ENCODE measurements around the gene MRPL58. TPM values are rescaled to one million over a fixed set of nuclear protein-coding genes. Genes with fewer than 3 reads are reported as not detected.
A peak's percentile ranks its signal among the peaks of the same experiment; 100 is the strongest.

The MRPL58 gene
- polyA plus RNA-seq, 3 donors: 18.9 to 52.6 (median 44.4) TPM

- intact Hi-C loops (cut with micrococcal nuclease): loop anchor here in 1 of 2 donors (5.0 kb wide), 1 partner anchor 47 kb away; no protein-coding TSS in a partner anchor
- peaks cover 0 to 2% of the 10 kb centered on the region in 2 donors for H3K36me3 Mint-ChIP-seq
- H3K27me3 Mint-ChIP-seq (ENCODE audit: low read depth in 3 of 3): peaks cover 3 to 10% (median 8%) of the 10 kb centered on the region in 3 donors
- Histone ChIP-seq H3K79me2 (ENCODE audit: insufficient read depth, low read length) (peaks cover 11% of the 10 kb centered on the region), H3K9ac (ENCODE audit: insufficient read depth, low read length, poor library complexity, severe bottlenecking) (no peak overlapping the region), H3K4me1 (ENCODE audit: control insufficient read depth in 1 of 2, insufficient read depth in 2 of 2, low read length in 2 of 2) (peaks cover 17 to 22% of the 10 kb centered on the region in 2 donors), H3K27me3 (ENCODE audit: control insufficient read depth in 2 of 2, insufficient read depth in 2 of 2, low read length in 2 of 2) (no peaks in the 10 kb centered on the region), H3K4me2 (replicated peaks; ENCODE audit: extremely low read depth, low read length, poor library complexity, severe bottlenecking) (no peak overlapping the region), H3K4me3 (replicated peaks in 1 of 3; ENCODE audit: low read depth in 2 of 3, low read length in 3 of 3) (no peak overlapping the region), H3K27ac (ENCODE audit: low read depth in 1 of 2, low read length in 2 of 2) (no peak overlapping the region), H4K20me1 (ENCODE audit: insufficient read depth, low read length) (peaks cover 11% of the 10 kb centered on the region), H3K9me3 (replicated peaks in 1 of 2; ENCODE audit: control insufficient read depth in 1 of 2, insufficient read depth in 1 of 2, low read length in 2 of 2) (no peaks in the 10 kb centered on the region), H3K36me3 (replicated peaks in 1 of 2; ENCODE audit: control insufficient read depth in 1 of 2, insufficient read depth in 2 of 2, low read length in 2 of 2) (no peaks in the 10 kb centered on the region), H2AFZ (ENCODE audit: insufficient read depth, low read depth, low read length, poor library complexity, severe bottlenecking) (no peak overlapping the region)
- peaks cover 17% of the 10 kb centered on the region for H3K4me1 Mint-ChIP-seq
- no peak for DNase-seq
- 100% methylated on average over 1 of the region's 2 CpGs for WGBS (ENCODE audit: insufficient coverage)
- H3K27ac Mint-ChIP-seq: no peak overlapping the region
- H3K9me3 Mint-ChIP-seq: no peaks in the 10 kb centered on the region
- no peak overlapping the region for H3K4me3 Mint-ChIP-seq
- TF ChIP-seq, protein P1, sequence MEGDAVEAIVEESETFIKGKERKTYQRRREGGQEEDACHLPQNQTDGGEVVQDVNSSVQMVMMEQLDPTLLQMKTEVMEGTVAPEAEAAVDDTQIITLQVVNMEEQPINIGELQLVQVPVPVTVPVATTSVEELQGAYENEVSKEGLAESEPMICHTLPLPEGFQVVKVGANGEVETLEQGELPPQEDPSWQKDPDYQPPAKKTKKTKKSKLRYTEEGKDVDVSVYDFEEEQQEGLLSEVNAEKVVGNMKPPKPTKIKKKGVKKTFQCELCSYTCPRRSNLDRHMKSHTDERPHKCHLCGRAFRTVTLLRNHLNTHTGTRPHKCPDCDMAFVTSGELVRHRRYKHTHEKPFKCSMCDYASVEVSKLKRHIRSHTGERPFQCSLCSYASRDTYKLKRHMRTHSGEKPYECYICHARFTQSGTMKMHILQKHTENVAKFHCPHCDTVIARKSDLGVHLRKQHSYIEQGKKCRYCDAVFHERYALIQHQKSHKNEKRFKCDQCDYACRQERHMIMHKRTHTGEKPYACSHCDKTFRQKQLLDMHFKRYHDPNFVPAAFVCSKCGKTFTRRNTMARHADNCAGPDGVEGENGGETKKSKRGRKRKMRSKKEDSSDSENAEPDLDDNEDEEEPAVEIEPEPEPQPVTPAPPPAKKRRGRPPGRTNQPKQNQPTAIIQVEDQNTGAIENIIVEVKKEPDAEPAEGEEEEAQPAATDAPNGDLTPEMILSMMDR (IDR thresholded peaks at IDR 0.05): no peak
Observed at GRCh38 chr17:75009139-75009724, 3.2 kb upstream of the MRPL58 start.

GRCh38 chr17:75010683-75011400 lies 1.6 kb upstream of the MRPL58 start:
- H3K36me3 Mint-ChIP-seq: peaks cover 2 to 3% of the 10 kb centered on the region in 2 donors
- peak overlapping the region; percentile 97 for H2AFZ ChIP-seq (ENCODE audit: insufficient read depth, low read depth, low read length, poor library complexity, severe bottlenecking)
- peaks cover 20% of the 10 kb centered on the region for H3K4me1 Mint-ChIP-seq
- H3K9ac ChIP-seq (ENCODE audit: insufficient read depth, low read length, poor library complexity, severe bottlenecking): no peak overlapping the region
- no peak overlapping the region for H3K27ac ChIP-seq (ENCODE audit: low read depth in 1 of 2, low read length in 2 of 2)
- peak overlapping the region in 1 of 7 donors; percentile 58 for H3K27ac Mint-ChIP-seq
- H3K36me3 ChIP-seq (replicated peaks in 1 of 2; ENCODE audit: control insufficient read depth in 1 of 2, insufficient read depth in 2 of 2, low read length in 2 of 2): peaks cover 0 to 2% of the 10 kb centered on the region in 2 donors
- H3K4me2 ChIP-seq (replicated peaks; ENCODE audit: extremely low read depth, low read length, poor library complexity, severe bottlenecking): no peak overlapping the region
- TF ChIP-seq, protein P1 (IDR thresholded peaks at IDR 0.05): no peak
- no peak for DNase-seq
- no peak overlapping the region for H3K4me3 ChIP-seq (replicated peaks in 1 of 3; ENCODE audit: low read depth in 2 of 3, low read length in 3 of 3)
- no peaks in the 10 kb centered on the region for H3K9me3 ChIP-seq (replicated peaks in 1 of 2; ENCODE audit: control insufficient read depth in 1 of 2, insufficient read depth in 1 of 2, low read length in 2 of 2)
- peaks cover 19% of the 10 kb centered on the region for H3K79me2 ChIP-seq (ENCODE audit: insufficient read depth, low read length)
- no peaks in the 10 kb centered on the region for H3K9me3 Mint-ChIP-seq
- peaks cover 3 to 8% (median 4%) of the 10 kb centered on the region in 3 donors for H3K27me3 Mint-ChIP-seq (ENCODE audit: low read depth in 3 of 3)
- H4K20me1 ChIP-seq (ENCODE audit: insufficient read depth, low read length): peaks cover 15% of the 10 kb centered on the region
- WGBS (ENCODE audit: insufficient coverage): 88% methylated on average over 4 of the region's 8 CpGs
- no peaks in the 10 kb centered on the region for H3K27me3 ChIP-seq (ENCODE audit: control insufficient read depth in 2 of 2, insufficient read depth in 2 of 2, low read length in 2 of 2)
- no peak overlapping the region for H3K4me3 Mint-ChIP-seq
- intact Hi-C loops (cut with micrococcal nuclease): no loop called here
- H3K4me1 ChIP-seq (ENCODE audit: control insufficient read depth in 1 of 2, insufficient read depth in 2 of 2, low read length in 2 of 2): peaks cover 17 to 22% of the 10 kb centered on the region in 2 donors
